Lung (tissue), 12 donors: ENCODE data around the gene TRIM71. TPM values are rescaled to one million over a fixed set of nuclear protein-coding genes. Genes with fewer than 3 reads are reported as not detected.

ENCODE experiments used
- ATAC-seq: fragments of 200-7000 bp; cut with Tn5 transposase; one replicate; pipeline ENCODE4 v1.9.1; 2020; ENCODE audit warnings: moderate number of reproducible peaks; ENCODE audit not compliant: insufficient read depth, low FRiP score
- DNase-seq, 3 donors: peaks; one replicate each; pipeline ENCODE4 v3.0.0-alpha.2; 2013 to 2017
- H3K27ac ChIP-seq, 2 donors: one replicate each; pipeline ENCODE4 v1.5.1; 2013; ENCODE audit warnings: mild to moderate bottlenecking in 2 of 2, moderate library complexity in 2 of 2, control low read depth in 1 of 2, inconsistent platforms in 1 of 2, low read depth in 1 of 2, low read length in 1 of 2
- H3K27me3 ChIP-seq, 3 donors: one replicate each; pipeline ENCODE4 v1.5.1; 2013; ENCODE audit warnings: low read length in 2 of 3; ENCODE audit not compliant: control insufficient read depth in 3 of 3, insufficient read depth in 3 of 3
- H3K36me3 ChIP-seq, 4 donors: one replicate each; pipeline ENCODE4 v1.5.1; 2013; ENCODE audit warnings: low read length in 4 of 4, mild to moderate bottlenecking in 1 of 4, moderate library complexity in 1 of 4; ENCODE audit not compliant: control insufficient read depth in 4 of 4, insufficient read depth in 4 of 4
- H3K4me1 ChIP-seq, 5 donors: one replicate each; pipeline ENCODE4 v1.5.1; 2013; ENCODE audit warnings: low read length in 5 of 5, mild to moderate bottlenecking in 2 of 5, moderate library complexity in 1 of 5; ENCODE audit not compliant: control insufficient read depth in 5 of 5, insufficient read depth in 5 of 5
- H3K4me3 ChIP-seq: one replicate; pipeline ENCODE4 v1.5.1; 2013; ENCODE audit warnings: mild to moderate bottlenecking, control low read depth, moderate library complexity
- H3K9ac ChIP-seq, 2 donors: one replicate each; pipeline ENCODE4 v1.5.1; 2013; ENCODE audit warnings: low read length in 2 of 2, control low read depth in 1 of 2; ENCODE audit not compliant: insufficient read depth in 1 of 2
- H3K9me3 ChIP-seq, 4 donors: one replicate each; pipeline ENCODE4 v1.5.1; 2013; ENCODE audit warnings: low read length in 3 of 4, mild to moderate bottlenecking in 1 of 4, moderate library complexity in 1 of 4; ENCODE audit not compliant: control insufficient read depth in 4 of 4, insufficient read depth in 3 of 4
- WGBS, 2 donors: extraction: QIAGEN DNeasy Blood & Tissue Kit; methylation state at CpG; one replicate each; pipeline ENCODE4 v1.1.7; 2013; 5-methylcytosine and 5-hydroxymethylcytosine counted together
- polyA plus RNA-seq, 2 donors: library from polyadenylated mRNA; stranded (reverse); fragments of 200-250 nt; gene quantifications; one replicate each; pipeline ENCODE4 v1.2.1, GENCODE V29; 2013
- total RNA-seq, 2 donors: library from RNA; depleted of rRNA in 1 of 2; stranded (reverse); fragments of >200 nt in 1 of 2; gene quantifications; one replicate each; pipeline ENCODE4 v1.2.1, GENCODE V29; 2014 to 2021
- TF ChIP-seq, protein P1 (sequence below): IDR thresholded peaks from 2 replicates; pipeline ENCODE4 v1.5.1; 2012; ENCODE audit warnings: mild to moderate bottlenecking; ENCODE audit errors: control extremely low read depth, extremely low read depth
- donor health status: control.
- donor health status: control.
- donor health status: Bipolar disorder and iron deficiency.
- donor health status: healthy.
- donor health status: DM: yes; HTN: yes; CAD: no.

Gene TRIM71
- total and polyA plus RNA-seq, 4 donors, result 0.45 to 9.9 (median 2.0) TPM

DNA sequence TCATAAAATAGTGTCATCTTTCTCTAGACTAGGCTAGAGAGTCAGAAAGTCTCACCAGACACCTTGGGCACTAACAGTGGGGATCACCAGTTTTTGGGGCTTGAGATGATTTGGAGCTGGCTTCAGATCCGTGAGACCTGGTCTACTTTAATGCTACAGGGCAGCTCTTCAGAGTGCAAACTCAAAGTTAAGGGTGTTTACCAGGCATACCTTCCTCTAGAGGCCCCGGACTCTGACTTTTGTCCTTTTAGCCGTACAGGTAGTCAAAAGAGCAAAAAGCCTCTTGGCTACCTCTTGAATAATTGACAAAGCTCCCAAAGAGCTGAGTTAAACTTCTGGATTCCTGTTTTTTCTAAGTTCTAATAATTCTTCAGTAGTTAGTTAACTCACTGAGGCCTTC is 92.2 kb downstream of the TRIM71 start:
- 63 to 84% methylated on average over 3 of the region's 3 CpGs for WGBS, 2 donors
- TF ChIP-seq, protein P1, sequence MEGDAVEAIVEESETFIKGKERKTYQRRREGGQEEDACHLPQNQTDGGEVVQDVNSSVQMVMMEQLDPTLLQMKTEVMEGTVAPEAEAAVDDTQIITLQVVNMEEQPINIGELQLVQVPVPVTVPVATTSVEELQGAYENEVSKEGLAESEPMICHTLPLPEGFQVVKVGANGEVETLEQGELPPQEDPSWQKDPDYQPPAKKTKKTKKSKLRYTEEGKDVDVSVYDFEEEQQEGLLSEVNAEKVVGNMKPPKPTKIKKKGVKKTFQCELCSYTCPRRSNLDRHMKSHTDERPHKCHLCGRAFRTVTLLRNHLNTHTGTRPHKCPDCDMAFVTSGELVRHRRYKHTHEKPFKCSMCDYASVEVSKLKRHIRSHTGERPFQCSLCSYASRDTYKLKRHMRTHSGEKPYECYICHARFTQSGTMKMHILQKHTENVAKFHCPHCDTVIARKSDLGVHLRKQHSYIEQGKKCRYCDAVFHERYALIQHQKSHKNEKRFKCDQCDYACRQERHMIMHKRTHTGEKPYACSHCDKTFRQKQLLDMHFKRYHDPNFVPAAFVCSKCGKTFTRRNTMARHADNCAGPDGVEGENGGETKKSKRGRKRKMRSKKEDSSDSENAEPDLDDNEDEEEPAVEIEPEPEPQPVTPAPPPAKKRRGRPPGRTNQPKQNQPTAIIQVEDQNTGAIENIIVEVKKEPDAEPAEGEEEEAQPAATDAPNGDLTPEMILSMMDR, result no peak
- ATAC-seq (no peak), DNase-seq (no peak)
- H3K36me3 ChIP-seq, result no peaks in the 10 kb centered on the region
- H3K9me3 ChIP-seq, result no peaks in the 10 kb centered on the region
- H3K4me3 ChIP-seq, result no peak overlapping the region
- H3K9ac ChIP-seq, result no peak overlapping the region
- peaks cover 0 to 6% (median 0%) of the 10 kb centered on the region in 5 donors for H3K4me1 ChIP-seq
- no peaks in the 10 kb centered on the region for H3K27me3 ChIP-seq
- no peak overlapping the region for H3K27ac ChIP-seq

DNA sequence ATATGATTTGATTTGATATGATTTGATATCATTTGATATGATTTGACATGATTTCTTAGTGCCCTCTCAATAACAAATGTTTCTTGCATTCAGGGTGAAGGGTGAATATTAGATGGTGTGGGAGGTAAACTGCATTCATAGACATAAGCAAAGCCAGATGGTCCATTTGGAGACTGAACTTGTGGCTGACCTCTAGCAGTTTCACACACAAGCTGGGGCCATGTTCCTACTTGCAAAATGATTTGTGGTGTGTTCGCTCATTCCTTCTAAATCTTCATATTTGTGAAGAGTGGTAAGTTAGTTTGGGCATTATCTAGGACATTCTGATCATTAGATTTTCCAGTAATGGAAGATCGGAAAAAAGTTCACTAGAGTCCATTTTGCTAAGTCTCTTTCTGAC is 93.2 kb downstream of the TRIM71 start:
- no peak overlapping the region for H3K27ac ChIP-seq
- H3K36me3 ChIP-seq, result no peaks in the 10 kb centered on the region
- no peaks in the 10 kb centered on the region for H3K9me3 ChIP-seq
- peaks cover 0 to 6% (median 0%) of the 10 kb centered on the region in 5 donors for H3K4me1 ChIP-seq
- H3K27me3 ChIP-seq, result no peaks in the 10 kb centered on the region
- H3K4me3 ChIP-seq, result no peak overlapping the region
- no peak for DNase-seq
- H3K9ac ChIP-seq, result no peak overlapping the region
- WGBS, 2 donors, result 91 to 98% methylated on average over 2 of the region's 2 CpGs
- no peak for ATAC-seq
- TF ChIP-seq, protein P1, result no peak

DNA sequence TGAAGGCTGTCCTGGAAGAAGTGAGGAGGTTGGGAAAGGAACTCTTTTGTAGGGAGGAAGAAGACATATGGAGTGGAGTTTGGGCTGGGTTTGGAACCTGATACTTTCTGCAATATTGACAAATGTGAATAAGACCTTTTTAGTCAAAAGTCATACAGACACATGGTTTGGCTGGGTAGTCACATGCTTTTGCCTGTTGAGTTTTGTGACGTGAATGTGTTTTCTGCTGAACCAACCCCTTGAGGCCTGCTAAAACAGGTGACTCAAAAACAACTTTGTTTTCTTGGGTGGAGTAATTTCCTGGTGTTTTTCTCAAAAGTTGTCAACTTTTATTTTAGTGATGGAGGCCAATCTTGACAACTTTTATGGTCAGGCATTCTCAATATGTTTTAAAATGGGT is 94.2 kb downstream of the TRIM71 start:
- Histone ChIP-seq H3K27me3 (no peaks in the 10 kb centered on the region), H3K9ac (no peak overlapping the region), H3K4me3 (no peak overlapping the region), H3K27ac (no peak overlapping the region), H3K36me3 (no peaks in the 10 kb centered on the region), H3K9me3 (no peaks in the 10 kb centered on the region), H3K4me1 (peaks cover 0 to 6% (median 0%) of the 10 kb centered on the region in 5 donors)
- DNase-seq (no peak), ATAC-seq (no peak)
- TF ChIP-seq, protein P1, result no peak
- WGBS, 2 donors, result 80 to 93% methylated on average over 1 of the region's 1 CpG

DNA sequence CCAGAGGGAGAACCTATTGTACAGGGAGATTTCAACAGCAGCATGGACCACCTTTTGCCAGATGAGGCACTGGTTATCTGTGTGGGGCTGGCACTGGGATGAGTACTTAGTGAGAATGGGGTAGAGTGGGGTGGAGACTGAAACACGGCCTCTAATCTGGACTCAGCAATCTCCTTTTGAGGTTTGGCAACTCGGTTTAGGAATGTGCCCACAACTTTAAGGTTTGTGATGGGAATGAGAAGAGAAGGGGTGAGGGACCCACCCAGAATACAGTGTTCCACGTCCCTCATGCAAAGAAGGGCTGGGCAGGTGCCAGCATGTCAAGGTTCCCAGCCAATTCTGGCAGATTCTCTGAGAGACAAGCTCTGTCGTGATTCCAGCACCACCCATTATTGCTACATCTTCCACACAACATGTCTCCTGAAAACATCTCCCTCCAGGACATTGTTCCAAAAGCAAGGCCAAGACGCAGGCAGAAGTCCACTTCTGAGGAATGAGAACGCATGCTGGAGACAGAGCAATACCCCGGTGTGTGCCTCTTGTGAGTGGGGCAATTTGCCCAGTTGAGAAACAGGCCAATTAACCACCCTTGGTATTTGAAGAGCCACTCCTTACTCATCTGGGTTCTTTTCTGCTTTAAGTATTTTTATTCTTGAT is 96.1 kb downstream of the TRIM71 start:
- Histone ChIP-seq H3K27ac (peak overlapping the region in 1 of 2 donors; percentile 77), H3K36me3 (no peaks in the 10 kb centered on the region), H3K4me3 (no peak overlapping the region), H3K9me3 (peaks cover 0 to 2% (median 0%) of the 10 kb centered on the region in 4 donors), H3K9ac (no peak overlapping the region), H3K27me3 (no peaks in the 10 kb centered on the region), H3K4me1 (peaks cover 0 to 6% (median 0%) of the 10 kb centered on the region in 5 donors)
- 43 to 66% methylated on average over 7 of the region's 7 CpGs for WGBS, 2 donors
- TF ChIP-seq, protein P1, result no peak
- DNase-seq (peak in 1 of 3 donors; percentile 32), ATAC-seq (peak; percentile 76)
